A549 (cell line): ENCODE measurements around the gene PAGR1. TPM values are rescaled to one million over a fixed set of nuclear protein-coding genes. Genes with fewer than 3 reads are reported as not detected.
A peak's percentile ranks its signal among the peaks of the same experiment; 100 is the strongest.
"Not testable (repeated sequence)": the region's sequence is repeated elsewhere in the genome, so short reads cannot be mapped to it uniquely, and the experiment has no call there.

Source experiments
- ATAC-seq, 2 experiments: fragments of 200-7000 bp in 1 of 2; fragments of >200 bp in 1 of 2; cut with Nextera tagmentation in 1 of 2; cut with Tn5 transposase in 1 of 2; 3 replicates each; pipeline versions ENCODE4 v1.8.0 to v1.9.1; 2018 to 2020; ENCODE audit warnings: mild to moderate bottlenecking in 1 of 2, moderate library complexity in 1 of 2
- CTCF ChIA-PET: fragments of 300-600 bp; sonication (Branson Sonifier 250); formaldehyde crosslinking; extraction: SDS; loops from one replicate; lab custom pipeline; 2021; ENCODE audit warnings: antibody characterized with exemption, inconsistent platforms; lab: Yijun Ruan, JAX
- POLR2A ChIA-PET: fragments of 350-600 bp; formaldehyde crosslinking; extraction: SDS; loops from one replicate; lab custom pipeline; 2021; ENCODE audit warnings: antibody characterized with exemption, inconsistent platforms; lab: Yijun Ruan, JAX
- DNase-seq, 2 experiments: peaks; one replicate each; pipeline versions ENCODE4 v3.0.0 to v3.0.0-alpha.2; 2011 to 2016; ENCODE audit warnings: low read depth in 1 of 2, low spot score in 1 of 2
- FAIRE-seq: peaks from 2 replicates; lab custom pipeline; 2011; peaks lifted over from hg19 to GRCh38; lab: Jason Lieb, UNC
- H3K27ac ChIP-seq, 2 experiments: fragments of >200 bp; sonication (Bioruptor Twin); formaldehyde crosslinking; 3 replicates each; pipeline ENCODE4 v1.5.1; 2016 to 2017
- H3K4me1 ChIP-seq: fragments of >200 bp; sonication (Bioruptor Twin); formaldehyde crosslinking; 3 replicates; pipeline ENCODE4 v1.6.1; 2016
- H3K4me2 ChIP-seq: fragments of >200 bp; sonication (Bioruptor Twin); formaldehyde crosslinking; 3 replicates; pipeline ENCODE4 v1.6.1; 2016
- H3K4me3 ChIP-seq: fragments of >200 bp; sonication (Bioruptor Twin); formaldehyde crosslinking; 3 replicates; pipeline ENCODE4 v1.5.1; 2016
- H3K9me3 ChIP-seq: fragments of >200 bp; sonication (Bioruptor Twin); formaldehyde crosslinking; 3 replicates; pipeline ENCODE4 v1.6.1; 2016
- EP300 ChIP-seq, 2 experiments: fragments of >200 bp; sonication (Bioruptor Twin); formaldehyde crosslinking; IDR thresholded peaks; 2 replicates in 1 of 2; 3 replicates in 1 of 2; pipeline ENCODE4 v1.6.1; 2016 to 2017
- FOXS1 ChIP-seq: fragments of 250-450 bp; sonication (Bioruptor Pico); IDR thresholded peaks from 2 replicates; pipeline ENCODE4 v1.5.0; 2020; ENCODE audit warnings: mild to moderate bottlenecking, moderate library complexity
- GATA3 ChIP-seq: IDR thresholded peaks from 2 replicates; pipeline ENCODE4 v1.6.1; 2012; ENCODE audit warnings: borderline replicate concordance
- JUN ChIP-seq, 2 experiments: fragments of >200 bp; sonication (Bioruptor Twin); formaldehyde crosslinking; IDR thresholded peaks; 2 replicates in 1 of 2; 3 replicates in 1 of 2; pipeline ENCODE4 v1.6.1; 2016 to 2017
- POLR2AphosphoS2 ChIP-seq: conservative IDR thresholded peaks from 2 replicates; pipeline ENCODE4 v1.6.1; 2012; ENCODE audit warnings: low read length, improper control_type of control experiment, inconsistent platforms
- RAD21 ChIP-seq, 2 experiments: fragments of >200 bp in 1 of 2; sonication (Bioruptor Twin) in 1 of 2; formaldehyde crosslinking in 1 of 2; IDR thresholded peaks in 1 of 2; conservative IDR thresholded peaks in 1 of 2; 2 replicates in 1 of 2; 3 replicates in 1 of 2; pipeline ENCODE4 v1.6.1; 2012 to 2018; ENCODE audit warnings: inconsistent platforms in 1 of 2
- REST ChIP-seq: fragments of 200-600 bp; sonication (generic); IDR thresholded peaks from 2 replicates; pipeline ENCODE4 v1.6.1; 2016; ENCODE audit warnings: antibody characterized with exemption, mild to moderate bottlenecking, moderate library complexity
- RNF2 ChIP-seq: fragments of 200-600 bp; sonication (generic); IDR thresholded peaks from 2 replicates; pipeline ENCODE4 v1.6.1; 2016; ENCODE audit warnings: low read depth, mild to moderate bottlenecking, antibody characterized with exemption, moderate library complexity, borderline replicate concordance
- SMC3 ChIP-seq: fragments of >200 bp; sonication (Bioruptor Twin); formaldehyde crosslinking; IDR thresholded peaks from 3 replicates; pipeline ENCODE4 v1.6.1; 2018; ENCODE audit warnings: inconsistent platforms
- TP53 ChIP-seq: fragments of 250-450 bp; sonication (Bioruptor Pico); IDR thresholded peaks from 2 replicates; pipeline ENCODE4 v1.5.0; 2021; ENCODE audit warnings: mild to moderate bottlenecking, moderate library complexity
- ZSCAN20 ChIP-seq: fragments of 250-450 bp; sonication (Bioruptor Pico); IDR thresholded peaks from 2 replicates; pipeline ENCODE4 v1.8.0; 2022; ENCODE audit warnings: mild to moderate bottlenecking, moderate library complexity
- WGBS: methylation state at CpG from one replicate; pipeline ENCODE4 v1.1.6; 2017; ENCODE audit errors: missing lambda C conversion rate; 5-methylcytosine and 5-hydroxymethylcytosine counted together
- polyA plus RNA-seq, 4 experiments: library from polyadenylated mRNA; depleted of rRNA in 3 of 4; stranded (reverse); fragments of >200 nt; fragmentation: RNase III in 1 of 4; extraction: RNeasy Plus Mini Kit Qiagen cat#74134 plus additional on column Dnase treatment in 1 of 4; gene quantifications; 2 replicates in 3 of 4; 3 replicates in 1 of 4; pipeline ENCODE4 v1.2.3, GENCODE V29; 2011 to 2017
- TF ChIP-seq, protein P1 (sequence below): IDR thresholded peaks from 2 replicates; pipeline ENCODE4 v1.6.1; 2012
- TF ChIP-seq, protein P2 (sequence below): fragments of 250-450 bp; sonication (Bioruptor Pico); IDR thresholded peaks from 2 replicates; pipeline ENCODE4 v1.5.0; 2021; ENCODE audit warnings: mild to moderate bottlenecking, moderate library complexity, borderline replicate concordance
- TF ChIP-seq, protein P3 (sequence below): fragments of >200 bp; sonication (Bioruptor Twin); formaldehyde crosslinking; IDR thresholded peaks from 3 replicates; pipeline ENCODE4 v1.6.1; 2016
- TF ChIP-seq, protein P4 (sequence below): fragments of 450-650 bp; IDR thresholded peaks from 2 replicates; pipeline ENCODE4 v1.6.1; 2014; ENCODE audit warnings: antibody characterized with exemption

The PAGR1 gene
- polyA plus RNA-seq, 2 of the 4 experiments (the other 2 are of a cell fraction): 26.7 to 44.5 TPM

GRCh38 chr16:29830774-29831173, 14.8 kb downstream of the PAGR1 start:
- Histone ChIP-seq H3K4me2 (no peak overlapping the region), H3K4me3 (no peak overlapping the region), H3K27ac (peak overlapping the region in 1 of 2 experiments; percentile 92; a peak in 1 of 6 replicates), H3K9me3 (no peaks in the 10 kb centered on the region), H3K4me1 (peaks cover 59% of the 10 kb centered on the region)
- WGBS: 95% methylated on average over 11 of the region's 11 CpGs
- ATAC-seq (no peak), DNase-seq (no peak), FAIRE-seq (no peak)
- ChIA-PET POLR2A (no interaction called here), CTCF (interaction anchor here (0.9 kb wide), 1 partner anchor 18 kb away, joined by 4 read pairs; no protein-coding TSS in a partner anchor)
- TF ChIP-seq, protein P1, sequence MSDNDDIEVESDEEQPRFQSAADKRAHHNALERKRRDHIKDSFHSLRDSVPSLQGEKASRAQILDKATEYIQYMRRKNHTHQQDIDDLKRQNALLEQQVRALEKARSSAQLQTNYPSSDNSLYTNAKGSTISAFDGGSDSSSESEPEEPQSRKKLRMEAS: no peak

GRCh38 chr16:29831490-29831889, 15.5 kb downstream of the PAGR1 start:
- Histone ChIP-seq H3K4me1 (peaks cover 54% of the 10 kb centered on the region), H3K4me3 (no peak overlapping the region), H3K4me2 (no peak overlapping the region)
- CTCF ChIA-PET: interaction anchor here (0.9 kb wide), 1 partner anchor 17 kb away, joined by 4 read pairs; no protein-coding TSS in a partner anchor
- ATAC-seq (no peak), DNase-seq (no peak)
- TF ChIP-seq EP300 (IDR thresholded peaks at IDR 0.05): no peak
- TF ChIP-seq ZSCAN20 (CRISPR knock-in tag): no peak
- no peak for TF ChIP-seq POLR2AphosphoS2
- TF ChIP-seq, protein P2, sequence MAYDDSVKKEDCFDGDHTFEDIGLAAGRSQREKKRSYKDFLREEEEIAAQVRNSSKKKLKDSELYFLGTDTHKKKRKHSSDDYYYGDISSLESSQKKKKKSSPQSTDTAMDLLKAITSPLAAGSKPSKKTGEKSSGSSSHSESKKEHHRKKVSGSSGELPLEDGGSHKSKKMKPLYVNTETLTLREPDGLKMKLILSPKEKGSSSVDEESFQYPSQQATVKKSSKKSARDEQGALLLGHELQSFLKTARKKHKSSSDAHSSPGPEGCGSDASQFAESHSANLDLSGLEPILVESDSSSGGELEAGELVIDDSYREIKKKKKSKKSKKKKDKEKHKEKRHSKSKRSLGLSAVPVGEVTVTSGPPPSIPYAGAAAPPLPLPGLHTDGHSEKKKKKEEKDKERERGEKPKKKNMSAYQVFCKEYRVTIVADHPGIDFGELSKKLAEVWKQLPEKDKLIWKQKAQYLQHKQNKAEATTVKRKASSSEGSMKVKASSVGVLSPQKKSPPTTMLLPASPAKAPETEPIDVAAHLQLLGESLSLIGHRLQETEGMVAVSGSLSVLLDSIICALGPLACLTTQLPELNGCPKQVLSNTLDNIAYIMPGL (CRISPR knock-in tag): no peak
- TF ChIP-seq, all 56 proteins: peak for 0
- no peak for FAIRE-seq
- 93% methylated on average over 1 of the region's 2 CpGs for WGBS
- Histone ChIP-seq H3K9me3 (no peaks in the 10 kb centered on the region), H3K27ac (no peak overlapping the region)
- POLR2A ChIA-PET: no interaction called here

GRCh38 chr16:29833219-29833618, 17.3 kb downstream of the PAGR1 start:
- H3K4me3 ChIP-seq, H3K9me3 ChIP-seq, FAIRE-seq, H3K4me2 ChIP-seq, DNase-seq, H3K27ac ChIP-seq, ATAC-seq: not testable (repeated sequence)
- WGBS: 98% methylated on average over 4 of the region's 4 CpGs
- POLR2A ChIA-PET: interaction anchor here (0.6 kb wide), 1 partner anchor 128 kb away, joined by 3 read pairs; no protein-coding TSS in a partner anchor
- H3K4me1 ChIP-seq: peaks cover 37% of the 10 kb centered on the region
- CTCF ChIA-PET: interaction anchor here (1.2 to 26.2 kb wide), 5 partner anchors 15 to 172 kb away, joined by 3 to 568 read pairs (median 8); partner anchors contain the start of genes CDIPT, KIF22, MAZ and MVP

DNA sequence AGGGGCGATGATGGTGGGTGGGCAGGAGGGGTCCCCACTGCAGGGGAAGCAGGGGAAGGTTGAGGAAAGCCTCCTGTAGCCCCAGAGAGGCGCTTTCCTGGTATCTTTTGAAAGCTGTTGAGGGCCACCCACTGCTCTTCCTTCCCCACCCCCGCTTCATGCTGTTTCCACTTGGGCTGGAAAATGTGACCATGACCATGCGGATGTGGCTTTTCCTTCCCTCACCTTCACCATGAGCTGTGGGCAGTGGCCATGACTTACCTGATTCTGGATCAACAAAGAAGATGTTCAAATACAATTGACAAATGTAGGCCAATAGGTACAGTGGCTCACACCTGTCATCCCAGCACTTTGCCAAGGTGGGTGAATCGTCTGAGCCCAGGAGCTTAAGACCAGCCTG, 18.1 kb downstream of the PAGR1 start:
- H3K27ac ChIP-seq: no peak overlapping the region
- DNase-seq (no peak), FAIRE-seq (no peak), ATAC-seq (no peak)
- WGBS: 94% methylated on average over 5 of the region's 5 CpGs
- ChIA-PET POLR2A (no interaction called here), CTCF (interaction anchor here (0.6 to 26.2 kb wide), 6 partner anchors 12 to 172 kb away, joined by 3 to 568 read pairs (median 3); partner anchors contain the start of genes MAZ, MVP, PAGR1 and PRRT2)
- H3K4me3 ChIP-seq: no peak overlapping the region
- H3K4me2 ChIP-seq: no peak overlapping the region
- H3K4me1 ChIP-seq: peaks cover 28% of the 10 kb centered on the region
- H3K9me3 ChIP-seq: no peaks in the 10 kb centered on the region
- TF ChIP-seq RNF2: no peak
- TF ChIP-seq, protein P3, sequence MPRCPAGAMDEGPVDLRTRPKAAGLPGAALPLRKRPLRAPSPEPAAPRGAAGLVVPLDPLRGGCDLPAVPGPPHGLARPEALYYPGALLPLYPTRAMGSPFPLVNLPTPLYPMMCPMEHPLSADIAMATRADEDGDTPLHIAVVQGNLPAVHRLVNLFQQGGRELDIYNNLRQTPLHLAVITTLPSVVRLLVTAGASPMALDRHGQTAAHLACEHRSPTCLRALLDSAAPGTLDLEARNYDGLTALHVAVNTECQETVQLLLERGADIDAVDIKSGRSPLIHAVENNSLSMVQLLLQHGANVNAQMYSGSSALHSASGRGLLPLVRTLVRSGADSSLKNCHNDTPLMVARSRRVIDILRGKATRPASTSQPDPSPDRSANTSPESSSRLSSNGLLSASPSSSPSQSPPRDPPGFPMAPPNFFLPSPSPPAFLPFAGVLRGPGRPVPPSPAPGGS: no peak

DNA sequence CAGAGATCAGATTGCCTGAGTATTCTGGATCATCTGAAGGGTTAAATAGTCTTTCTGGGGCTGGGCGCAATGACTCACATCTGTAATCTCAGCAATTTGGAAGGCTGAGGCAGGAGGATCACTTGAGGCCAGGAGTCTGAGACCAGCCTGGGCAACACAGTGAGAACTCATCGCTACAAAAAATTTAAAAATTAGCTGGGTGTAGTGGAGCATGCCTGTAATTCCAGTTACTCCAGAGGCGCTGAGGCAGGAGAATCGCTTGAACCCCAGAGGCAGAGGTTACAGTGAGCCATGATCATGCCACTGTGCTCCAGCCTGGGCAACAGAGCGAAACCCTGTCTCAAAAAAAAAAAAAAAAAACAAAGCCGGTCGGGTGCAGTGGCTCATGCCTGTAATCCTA, 20.0 kb downstream of the PAGR1 start:
- 84% methylated on average over 7 of the region's 7 CpGs for WGBS
- Histone ChIP-seq H3K9me3 (no peaks in the 10 kb centered on the region), H3K27ac (peak overlapping the region in 1 of 2 experiments; percentile 46; a peak in 1 of 6 replicates), H3K4me2 (no peak overlapping the region), H3K4me1 (peaks cover 16% of the 10 kb centered on the region), H3K4me3 (no peak overlapping the region)
- POLR2A ChIA-PET: no interaction called here
- FAIRE-seq: no peak
- 0 out of 6 replicates have a peak, but pooled peaks of 1 of the 2 experiments have one; percentile 34 for ATAC-seq
- DNase-seq: no peak
- CTCF ChIA-PET: interaction anchor here (0.6 to 26.2 kb wide), 5 partner anchors 13 to 136 kb away, joined by 3 to 568 read pairs (median 7); partner anchors contain the start of genes MAZ, MVP, PAGR1 and PRRT2
- no peak for TF ChIP-seq FOXS1 (CRISPR knock-in tag)
- no peak for TF ChIP-seq SMC3
- no peak for TF ChIP-seq RAD21 (conservative IDR thresholded peaks at IDR 0.05 in 1 of 2, IDR thresholded peaks at IDR 0.05 in 1 of 2)
- TF ChIP-seq, protein P4, sequence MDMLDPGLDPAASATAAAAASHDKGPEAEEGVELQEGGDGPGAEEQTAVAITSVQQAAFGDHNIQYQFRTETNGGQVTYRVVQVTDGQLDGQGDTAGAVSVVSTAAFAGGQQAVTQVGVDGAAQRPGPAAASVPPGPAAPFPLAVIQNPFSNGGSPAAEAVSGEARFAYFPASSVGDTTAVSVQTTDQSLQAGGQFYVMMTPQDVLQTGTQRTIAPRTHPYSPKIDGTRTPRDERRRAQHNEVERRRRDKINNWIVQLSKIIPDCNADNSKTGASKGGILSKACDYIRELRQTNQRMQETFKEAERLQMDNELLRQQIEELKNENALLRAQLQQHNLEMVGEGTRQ: no peak
- TF ChIP-seq GATA3: no peak
- TF ChIP-seq JUN (IDR thresholded peaks at IDR 0.05): no peak
- TF ChIP-seq REST: no peak
- TF ChIP-seq TP53 (CRISPR knock-in tag): no peak
